Epidermal melanocyte (primary cell): ENCODE measurements around the gene TMEM150B.

ENCODE experiments used
- DNase-seq: peaks from one replicate; pipeline ENCODE4 v3.0.0; 2011; ENCODE audit warnings: low spot score; ENCODE audit not compliant: insufficient read length

Gene TMEM150B

DNA sequence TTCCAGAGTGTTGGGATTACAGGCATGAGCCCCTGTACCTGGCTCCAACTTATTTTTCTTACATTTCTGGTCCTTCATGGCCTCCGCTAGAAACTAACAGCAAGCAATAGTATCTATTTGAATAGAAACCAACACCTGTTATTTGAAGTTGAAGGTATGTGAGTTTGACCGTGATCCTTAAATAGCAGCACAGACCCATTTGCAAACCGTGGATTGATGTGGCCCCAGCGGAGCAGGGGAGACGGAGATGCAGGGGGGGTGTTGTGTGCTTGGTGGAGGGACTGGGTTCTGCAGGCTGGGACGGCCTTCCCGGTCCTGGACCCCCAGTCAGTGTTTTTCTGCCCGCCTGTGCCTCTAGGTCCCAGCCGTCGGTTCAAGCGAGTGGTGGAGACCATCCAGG, 16.9 kb downstream of the TMEM150B start:
- DNase-seq: peak; percentile 3

DNA sequence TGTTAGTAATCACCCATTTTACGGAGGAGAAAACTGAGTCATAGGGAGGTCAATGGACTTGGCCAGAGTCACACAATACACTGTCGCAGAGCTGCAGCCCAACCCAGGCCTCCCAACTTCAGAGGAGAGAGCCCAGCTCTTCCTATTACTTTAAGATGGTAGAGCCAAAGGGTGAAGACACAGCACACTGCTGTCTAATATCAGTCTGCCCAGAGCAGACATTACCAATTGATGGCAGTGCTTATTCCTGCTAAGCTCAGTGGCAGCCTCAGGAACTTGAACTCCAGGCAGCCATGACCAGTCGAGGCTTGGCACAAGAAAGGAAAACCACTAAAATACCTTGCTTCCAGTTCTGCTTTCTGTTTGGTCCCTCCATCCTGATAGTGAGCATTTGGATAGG, 18.4 kb downstream of the TMEM150B start:
- peak; percentile 2 for DNase-seq

DNA sequence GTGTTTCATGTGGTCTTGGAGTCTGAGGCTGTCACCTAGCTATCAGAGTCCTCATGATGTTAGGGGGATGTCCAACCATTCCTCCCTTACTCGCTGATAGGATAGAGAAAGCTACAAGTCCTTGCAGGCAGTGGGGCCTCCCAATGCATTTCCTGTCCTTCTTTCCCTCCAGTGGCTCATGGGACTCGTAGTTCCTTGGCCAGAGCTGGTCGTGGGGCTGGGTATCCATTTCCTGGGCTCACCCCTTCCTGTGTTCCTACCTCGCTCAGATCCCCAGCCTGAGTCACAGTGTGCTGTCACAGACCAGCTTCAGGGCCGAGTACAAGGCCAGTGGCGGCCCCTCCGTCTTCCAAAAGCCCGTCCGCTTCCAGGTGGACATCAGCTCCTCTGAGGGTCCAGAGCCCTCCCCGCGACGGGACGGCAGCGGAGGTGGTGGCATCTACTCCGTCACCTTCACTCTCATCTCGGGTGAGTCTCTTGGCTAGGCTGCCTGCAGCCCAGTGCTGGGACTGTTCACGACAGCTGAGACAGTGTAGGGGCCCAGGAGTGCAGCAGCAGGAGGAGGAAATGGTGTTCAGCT, 19.1 kb downstream of the TMEM150B start:
- DNase-seq: peak; percentile 4

DNA sequence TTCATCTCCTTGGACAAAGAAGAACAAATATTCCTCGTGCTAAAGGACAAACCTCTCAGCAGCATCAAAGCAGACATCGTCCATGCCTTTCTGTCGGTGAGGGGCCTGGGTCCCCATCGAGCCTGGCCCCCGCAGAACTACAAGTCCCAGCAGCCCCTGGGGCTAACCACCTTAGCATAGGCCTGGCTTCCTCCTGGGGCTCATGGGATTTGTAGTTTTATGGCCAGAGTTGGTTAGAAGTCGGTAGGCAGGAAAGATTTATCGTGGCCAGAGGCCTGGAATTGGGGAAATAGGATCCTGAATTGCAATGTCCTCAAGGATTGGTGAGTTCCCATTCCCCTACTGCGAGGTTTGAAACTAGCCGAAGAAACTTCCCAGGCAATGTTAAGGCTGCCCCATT, 19.6 kb downstream of the TMEM150B start:
- peak; percentile 59 for DNase-seq

DNA sequence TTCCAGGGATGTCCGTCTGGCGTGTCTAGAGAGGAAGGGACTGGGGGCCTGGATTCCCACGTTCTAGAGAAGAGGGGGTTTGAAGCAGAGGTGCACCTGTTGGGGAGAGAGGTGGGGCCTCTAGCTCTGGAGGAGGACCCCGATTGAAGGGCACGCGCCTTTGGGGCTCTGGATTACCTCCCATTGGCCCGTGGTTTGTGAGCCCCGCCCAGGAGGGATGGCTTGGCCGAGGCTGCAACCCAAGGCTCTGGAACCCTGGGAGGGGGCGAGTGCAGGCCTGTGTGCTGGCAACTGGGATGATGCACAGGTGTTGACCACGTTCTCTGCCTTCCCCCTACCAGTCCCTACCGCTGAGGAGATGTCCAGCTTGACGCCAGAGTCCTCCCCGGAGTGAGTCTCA, 20.2 kb downstream of the TMEM150B start:
- peak; percentile 11 for DNase-seq

DNA sequence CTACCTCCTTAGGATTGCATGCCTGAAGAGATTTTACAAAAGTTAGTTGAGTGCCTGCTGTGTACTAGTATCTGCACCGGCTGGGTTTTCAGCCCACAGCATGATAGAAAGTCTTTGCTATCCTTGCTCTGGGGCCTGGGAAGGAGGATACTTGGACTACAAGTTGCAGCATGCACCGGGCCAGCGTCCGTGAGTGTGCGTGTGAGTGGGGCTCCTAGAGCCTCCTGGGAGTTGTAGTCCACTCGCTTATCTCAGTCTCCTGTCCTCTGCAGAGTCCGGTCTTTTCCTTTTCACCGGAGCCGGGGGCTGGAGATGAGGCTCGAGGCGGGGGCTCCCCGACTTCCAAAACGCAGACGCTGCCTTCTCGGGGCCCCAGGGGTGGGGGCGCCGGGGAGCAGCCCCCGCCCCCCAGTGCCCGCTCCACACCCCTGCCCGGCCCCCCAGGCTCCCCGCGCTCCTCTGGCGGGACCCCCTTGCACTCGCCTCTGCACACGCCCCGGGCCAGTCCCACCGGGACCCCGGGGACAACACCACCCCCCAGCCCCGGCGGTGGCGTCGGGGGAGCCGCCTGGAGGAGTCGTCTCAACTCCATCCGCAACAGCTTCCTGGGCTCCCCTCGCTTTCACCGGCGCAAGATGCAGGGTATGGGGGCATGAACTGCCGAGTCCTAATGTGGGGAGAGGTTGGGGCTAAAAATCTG, 20.7 kb downstream of the TMEM150B start:
- peak; percentile 14 for DNase-seq

DNA sequence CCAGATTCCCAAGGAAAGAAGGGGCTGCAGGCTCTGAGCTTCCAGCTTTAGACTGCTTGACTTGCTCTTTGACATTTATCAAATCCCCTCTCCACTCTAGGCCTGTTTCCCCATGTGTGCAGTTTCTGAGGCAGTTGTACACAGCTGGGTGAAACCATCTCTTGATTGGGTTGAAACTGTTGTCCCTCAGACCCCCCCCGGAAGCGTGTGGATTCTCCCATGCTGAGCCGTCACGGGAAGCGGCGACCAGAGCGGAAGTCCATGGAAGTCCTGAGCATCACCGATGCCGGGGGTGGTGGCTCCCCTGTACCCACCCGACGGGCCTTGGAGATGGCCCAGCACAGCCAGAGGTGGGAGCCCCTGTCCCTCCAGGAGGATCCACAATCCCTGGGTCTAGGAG, 21.7 kb downstream of the TMEM150B start:
- peak; percentile 9 for DNase-seq

DNA sequence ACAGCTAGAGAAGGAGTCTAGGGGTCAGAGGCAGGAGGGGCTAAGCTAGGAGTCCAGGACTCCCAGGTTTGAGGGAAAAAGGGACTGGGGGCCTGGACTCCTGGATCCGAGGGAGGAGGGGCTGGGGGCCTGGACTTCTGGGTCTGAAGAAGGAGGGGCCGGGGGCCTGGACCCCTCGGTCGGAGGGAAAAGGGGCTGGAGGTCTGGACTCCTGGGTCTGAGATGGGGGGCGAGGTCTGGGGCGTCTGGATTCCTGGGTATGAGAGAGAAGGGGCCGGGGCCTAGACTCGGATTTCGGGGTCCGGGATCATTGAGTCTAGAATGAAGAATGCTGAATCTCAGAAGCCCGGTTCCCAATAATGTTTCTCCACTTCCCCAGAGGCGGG, 22.8 kb downstream of the TMEM150B start:
- DNase-seq: peak; percentile 5

DNA sequence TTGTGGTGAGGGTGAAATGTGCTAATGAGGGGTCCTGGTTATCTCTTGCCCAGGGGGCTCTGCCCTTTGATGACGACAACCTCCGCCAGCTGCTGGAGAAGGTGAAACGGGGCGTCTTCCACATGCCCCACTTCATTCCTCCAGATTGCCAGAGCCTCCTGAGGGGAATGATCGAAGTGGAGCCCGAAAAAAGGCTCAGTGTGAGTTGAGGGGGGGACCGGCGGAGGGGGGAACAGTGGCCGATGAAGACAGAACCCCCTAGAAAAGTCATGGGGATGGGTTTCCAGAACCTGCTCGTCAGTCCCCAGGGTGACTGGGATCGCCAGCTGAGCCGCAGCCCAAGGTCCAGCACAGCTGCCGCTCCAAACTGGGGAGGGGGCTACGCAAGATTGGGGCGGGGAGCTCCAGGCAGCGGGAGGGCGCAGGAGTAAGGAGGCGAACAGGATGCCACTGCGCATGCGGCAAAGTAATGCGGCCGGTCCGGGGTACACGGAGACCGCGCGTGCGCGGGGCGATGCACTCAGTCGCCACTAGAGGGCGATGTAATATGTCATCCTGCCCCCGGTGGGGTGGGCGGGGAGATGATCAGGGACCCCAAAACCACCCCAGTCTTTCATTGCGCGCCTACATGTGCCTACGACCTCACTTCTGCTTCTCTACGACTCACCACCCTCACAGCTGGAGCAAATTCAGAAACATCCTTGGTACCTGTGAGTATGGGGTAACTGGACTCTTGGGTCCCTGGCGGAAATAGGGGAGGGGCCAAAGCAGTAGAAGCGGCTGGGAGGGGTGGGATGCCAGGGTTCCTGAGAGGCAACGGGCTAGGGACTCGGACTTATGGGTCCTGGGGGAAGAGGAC, 23.5 kb downstream of the TMEM150B start:
- DNase-seq: peak; percentile 100

DNA sequence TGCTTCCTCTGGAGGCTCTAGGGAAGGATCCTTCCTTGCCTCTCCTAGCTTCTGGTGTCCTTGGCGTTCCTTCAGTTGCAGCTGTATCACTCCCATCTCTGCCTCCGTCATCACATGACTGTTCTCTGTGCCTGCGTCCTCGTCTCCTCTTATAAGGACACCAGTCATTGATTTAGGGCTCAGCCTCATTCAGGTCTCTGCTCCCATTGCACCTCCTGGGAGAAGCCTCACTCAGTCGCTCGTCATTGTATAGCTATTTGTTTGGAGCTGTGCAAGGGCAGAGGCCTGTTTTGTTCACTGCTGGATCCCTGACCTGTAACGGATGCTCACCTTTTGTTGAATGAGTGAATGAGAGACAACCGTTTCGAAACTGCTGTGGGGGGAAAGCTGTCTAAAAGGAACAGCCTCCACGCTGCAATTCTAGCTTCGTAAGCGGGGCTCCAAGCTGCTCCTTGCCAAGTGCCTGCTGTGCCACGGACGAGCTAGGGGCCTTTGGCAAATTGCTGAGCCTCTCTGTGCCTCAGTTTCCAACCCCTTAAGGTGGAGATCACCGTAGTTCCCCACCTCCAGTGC, 24.2 kb downstream of the TMEM150B start:
- no peak for DNase-seq

DNA sequence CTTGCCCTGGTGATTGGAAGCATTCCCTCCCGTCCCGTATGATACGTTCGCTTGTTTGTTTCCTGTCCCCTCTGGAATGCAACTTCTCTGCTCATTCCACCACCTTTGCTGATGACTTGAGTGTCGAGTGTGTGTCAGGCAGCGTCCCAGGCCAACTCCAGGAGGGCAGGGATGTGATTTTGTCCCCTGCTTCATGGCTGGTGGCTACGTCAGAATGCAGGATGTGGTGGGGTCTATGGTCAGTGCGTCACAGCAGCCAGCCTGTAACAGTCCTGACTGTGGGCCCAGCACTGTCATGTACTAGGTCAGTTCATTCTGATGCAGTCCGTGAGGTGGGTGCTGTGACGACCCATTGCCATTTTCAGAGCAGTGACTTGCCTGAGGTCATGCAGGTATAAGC, 25.1 kb downstream of the TMEM150B start:
- DNase-seq: peak; percentile 5

DNA sequence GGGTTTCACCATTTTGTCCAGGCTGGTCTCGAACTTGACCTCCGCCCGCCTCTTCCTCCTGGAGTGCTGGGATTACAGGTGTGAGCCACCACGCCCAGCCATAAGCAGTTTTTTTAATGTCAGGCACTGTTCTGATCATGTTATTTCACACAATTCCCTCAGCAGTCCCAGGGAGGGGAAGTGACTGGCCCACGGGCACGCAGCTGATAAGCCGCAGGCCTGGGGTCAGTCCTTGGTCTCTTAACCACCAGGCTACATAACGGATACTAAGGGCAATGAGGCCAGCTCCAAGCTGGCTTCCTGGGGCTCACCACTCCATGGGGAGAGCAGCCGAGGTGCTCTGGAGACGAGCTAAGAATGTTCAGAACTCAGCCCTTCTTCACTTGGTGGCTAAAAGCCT, 27.9 kb downstream of the TMEM150B start:
- no peak for DNase-seq

DNA sequence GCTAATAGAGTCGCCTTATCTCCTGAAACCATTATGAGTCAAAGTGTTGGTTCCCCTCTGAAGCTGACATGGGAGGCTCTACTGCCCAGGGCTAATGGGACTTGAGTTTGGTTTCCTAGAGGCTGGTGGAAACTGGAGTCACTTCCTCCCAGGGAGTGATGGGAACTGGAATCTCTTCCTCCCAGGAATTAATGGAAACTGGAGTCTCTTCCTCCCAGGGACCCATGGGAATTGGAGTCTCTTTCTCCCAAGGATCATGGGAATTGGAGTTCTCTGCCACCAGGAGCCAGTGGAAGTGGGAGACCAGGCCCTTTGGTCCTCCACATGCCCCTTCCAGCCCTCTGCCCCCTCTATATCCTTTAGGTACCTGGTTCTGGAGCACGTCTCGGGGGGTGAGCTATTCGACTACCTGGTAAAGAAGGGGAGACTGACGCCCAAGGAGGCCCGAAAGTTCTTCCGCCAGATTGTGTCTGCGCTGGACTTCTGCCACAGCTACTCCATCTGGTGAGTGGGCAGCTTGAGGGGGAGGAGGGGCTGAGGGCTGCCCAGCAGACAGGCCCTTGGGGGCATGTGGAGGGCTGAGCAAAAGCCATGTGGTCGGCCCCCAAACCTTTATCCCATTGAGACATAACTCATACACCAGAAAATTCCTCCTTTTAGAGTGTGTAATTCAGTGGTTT, 35.9 kb downstream of the TMEM150B start:
- no peak for DNase-seq

DNA sequence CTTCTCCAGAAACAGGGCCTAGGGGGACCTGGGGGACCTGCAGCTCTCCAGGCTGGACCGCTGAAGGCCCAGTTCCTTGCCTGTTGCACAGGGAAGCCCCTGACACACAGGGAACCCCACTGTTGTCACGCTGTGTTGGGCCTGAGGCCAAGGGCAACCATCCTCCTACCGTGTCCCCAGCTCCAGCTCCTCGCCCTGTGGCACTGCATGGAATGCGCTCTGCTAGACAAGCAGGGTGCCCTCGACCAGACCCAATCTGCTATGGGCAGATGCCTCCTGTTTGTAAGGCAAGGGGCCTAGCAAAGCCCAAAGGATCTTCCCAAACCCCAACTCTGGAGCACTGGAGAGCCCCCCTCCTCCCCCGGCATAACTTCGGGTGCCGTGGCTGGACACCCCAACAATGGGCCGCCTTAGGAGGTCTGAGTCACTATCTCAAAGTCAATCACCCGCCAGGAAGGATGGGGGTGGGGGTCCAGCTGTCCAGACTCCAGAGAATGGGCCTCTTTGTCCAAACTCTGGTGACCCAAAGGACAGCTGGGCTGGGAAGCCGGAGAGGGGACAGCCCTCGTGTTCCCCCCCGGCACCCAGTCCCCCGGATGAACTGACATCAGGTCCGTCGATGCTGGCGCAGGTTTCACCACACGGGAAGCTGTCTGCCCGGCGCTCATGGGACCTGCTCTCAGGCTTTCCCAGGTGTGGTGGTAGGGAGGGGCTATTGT, 37.6 kb downstream of the TMEM150B start:
- DNase-seq: no peak

DNA sequence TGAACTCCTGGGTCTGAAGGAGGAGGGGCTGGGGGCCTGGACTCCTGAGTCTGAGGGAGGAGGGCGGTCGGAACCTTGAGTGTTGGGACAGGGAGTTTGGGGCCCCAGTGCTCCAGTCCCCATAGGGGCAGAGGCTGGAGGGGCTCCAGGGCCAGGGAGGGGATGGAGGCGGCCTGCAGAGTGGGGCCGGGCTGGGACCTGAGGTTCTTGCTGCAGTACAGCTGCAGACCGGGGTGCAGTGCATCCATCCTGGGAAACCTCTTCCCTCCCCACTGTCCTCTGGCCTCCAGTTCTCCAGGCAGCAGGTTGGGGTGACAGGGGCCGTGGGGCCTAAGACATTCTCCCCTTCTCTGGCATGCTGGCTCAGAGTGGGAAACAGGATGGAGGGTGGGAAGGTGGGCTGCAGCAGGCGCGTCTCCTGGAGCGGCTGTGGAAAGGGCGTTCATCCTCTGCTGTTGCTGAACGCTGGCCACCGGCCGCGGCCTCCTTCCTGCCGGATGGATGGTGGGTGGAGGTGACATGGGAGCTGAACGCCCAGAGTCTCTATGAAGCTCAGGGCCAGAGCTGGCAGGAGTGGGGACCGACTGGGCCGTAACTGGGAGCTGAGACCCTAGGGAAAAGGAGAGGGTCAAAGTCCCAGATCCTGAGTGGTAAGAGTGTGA, 39.8 kb downstream of the TMEM150B start:
- no peak for DNase-seq

DNA sequence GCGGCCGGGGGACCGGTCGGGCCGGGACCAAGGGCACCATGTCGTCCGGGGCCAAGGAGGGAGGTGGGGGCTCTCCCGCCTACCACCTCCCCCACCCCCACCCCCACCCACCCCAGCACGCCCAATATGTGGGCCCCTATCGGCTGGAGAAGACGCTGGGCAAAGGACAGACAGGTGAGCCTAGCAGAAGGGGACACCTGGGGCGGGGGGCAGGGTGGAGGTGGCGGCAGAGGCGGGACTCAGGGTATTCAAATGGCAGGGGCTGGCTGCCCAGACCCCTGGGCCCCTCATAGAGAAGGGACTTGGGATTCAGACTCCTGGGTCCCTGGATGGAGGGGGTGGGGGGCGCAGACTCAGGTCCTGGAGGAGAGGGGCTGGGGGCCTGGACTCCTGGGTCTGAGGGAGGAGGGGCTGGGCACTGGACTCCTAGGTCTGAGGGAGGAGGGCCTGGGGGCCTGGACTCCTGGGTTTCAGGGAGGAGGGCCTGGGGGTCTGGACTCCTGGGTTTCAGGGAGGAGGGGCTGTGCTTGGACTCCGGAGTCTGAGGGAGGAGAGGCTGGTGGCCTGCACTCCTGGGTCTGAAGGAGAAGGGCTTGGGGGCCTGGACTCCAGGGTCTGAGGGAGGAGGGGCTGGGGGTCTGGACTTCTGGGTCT, 40.6 kb downstream of the TMEM150B start:
- no peak for DNase-seq

DNA sequence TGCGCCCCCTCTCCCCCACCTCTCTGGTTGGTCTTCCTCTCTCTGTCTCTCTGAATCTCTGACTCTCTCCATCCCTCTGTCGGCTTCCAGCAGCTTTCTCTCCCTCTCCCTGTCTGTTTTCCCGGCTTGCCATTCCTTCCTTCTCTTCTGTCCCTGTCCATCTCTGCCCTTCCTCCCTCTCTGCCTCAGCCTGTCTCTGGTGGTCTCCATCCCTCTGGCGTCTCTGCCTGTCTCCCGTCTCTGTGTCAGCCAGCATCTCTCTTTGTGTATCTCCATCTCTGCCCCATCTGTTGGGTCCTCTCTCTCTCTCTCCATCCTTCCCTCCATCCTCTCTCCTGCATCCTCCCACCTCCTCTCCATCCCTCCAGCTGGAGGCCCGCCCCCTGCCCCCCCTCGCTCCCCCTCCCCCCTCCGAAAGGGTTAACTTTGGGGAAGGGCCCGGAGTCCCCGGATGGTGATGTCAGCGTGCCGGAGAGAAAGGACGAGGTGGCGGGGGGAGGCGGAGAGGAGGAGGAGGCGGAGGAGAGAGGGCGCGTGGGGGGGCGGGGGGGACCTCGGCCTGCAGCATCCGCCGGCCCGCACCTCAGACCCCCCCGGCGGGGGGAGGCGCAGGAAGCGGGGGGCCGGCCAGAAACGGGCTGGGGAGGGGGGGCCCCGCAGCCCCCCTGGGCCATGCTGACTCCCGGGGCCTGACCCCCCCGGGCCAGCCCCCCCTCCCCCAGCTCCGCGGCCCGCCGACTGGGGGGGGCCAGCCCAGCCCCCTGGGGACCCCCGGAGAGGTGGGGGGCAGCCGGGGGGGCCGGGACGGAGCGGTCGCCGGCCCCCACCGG, 41.4 kb downstream of the TMEM150B start, which contains the start of gene BRSK1:
TSS of gene BRSK1 (plus strand) at position 450 of the 830 bp plus-strand sequence. CDS start 446 bp downstream, outside the sequence.
- peak; percentile 49 for DNase-seq

DNA sequence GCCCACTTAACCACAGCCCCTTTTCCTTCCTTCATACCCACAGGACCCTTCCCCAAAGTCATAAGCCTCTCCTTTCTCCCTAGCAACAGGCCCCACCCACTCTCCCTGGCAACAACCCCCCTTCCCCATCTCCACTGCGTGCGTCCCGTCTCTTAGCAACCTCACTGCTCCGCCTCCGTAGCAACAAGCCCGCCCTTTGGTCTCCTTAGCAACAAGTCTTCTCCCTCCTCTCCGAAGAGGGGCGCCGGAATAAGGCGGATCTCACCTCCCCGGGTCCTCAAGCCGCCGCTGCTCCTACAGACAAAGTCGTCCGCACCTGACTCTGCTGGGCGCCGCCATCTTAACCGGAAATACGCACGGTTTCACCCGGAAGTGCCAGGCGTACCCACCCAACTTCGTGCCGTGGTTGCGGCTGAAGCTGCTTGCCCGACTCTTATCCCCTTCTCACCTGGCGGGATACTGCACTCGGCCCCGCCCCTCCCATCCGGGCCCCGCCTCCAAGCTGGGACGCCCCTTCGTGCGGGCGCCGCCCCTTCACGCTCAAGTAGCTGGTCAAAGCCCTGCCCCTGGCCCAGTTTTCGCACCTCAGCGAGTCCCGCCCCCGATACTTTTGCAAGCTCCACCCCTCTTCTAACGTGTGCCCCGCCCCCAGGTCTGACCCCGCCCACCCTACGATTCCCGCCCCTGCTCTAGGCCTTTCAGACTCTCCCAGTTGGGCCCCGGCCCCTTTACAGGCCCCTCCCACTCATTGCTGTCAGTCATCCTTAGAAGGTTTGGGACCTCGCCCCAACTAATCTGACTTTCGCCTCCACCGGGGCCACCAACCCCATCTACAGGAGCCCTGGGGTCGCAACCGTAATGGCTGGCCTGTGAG, 45.1 kb downstream of the TMEM150B start, which contains the start of gene HSPBP1:
TSS of gene HSPBP1 (minus strand) at position 341 of the 874 bp plus-strand sequence. CDS start 502 bp downstream, outside the sequence.
- peak; percentile 85 for DNase-seq
